Mammary epithelial cell (primary cell): ENCODE data around the gene SIGLEC9.

ENCODE experiments used
- EZH2 ChIP-seq: IDR thresholded peaks from 2 replicates; pipeline ENCODE4 v1.6.1; 2012; ENCODE audit warnings: low read length, inconsistent platforms, borderline replicate concordance
- TF ChIP-seq, protein P1 (sequence below), 2 donors: IDR thresholded peaks in 1 of 2; conservative IDR thresholded peaks in 1 of 2; 2 replicates each; pipeline ENCODE4 v1.5.1; 2011 to 2012; ENCODE audit warnings: inconsistent platforms in 2 of 2, low read length in 2 of 2, mild to moderate bottlenecking in 2 of 2, control low read depth in 1 of 2, low read depth in 1 of 2; ENCODE audit not compliant: insufficient read depth in 1 of 2; ENCODE audit errors: extremely low read depth in 1 of 2

DNA sequence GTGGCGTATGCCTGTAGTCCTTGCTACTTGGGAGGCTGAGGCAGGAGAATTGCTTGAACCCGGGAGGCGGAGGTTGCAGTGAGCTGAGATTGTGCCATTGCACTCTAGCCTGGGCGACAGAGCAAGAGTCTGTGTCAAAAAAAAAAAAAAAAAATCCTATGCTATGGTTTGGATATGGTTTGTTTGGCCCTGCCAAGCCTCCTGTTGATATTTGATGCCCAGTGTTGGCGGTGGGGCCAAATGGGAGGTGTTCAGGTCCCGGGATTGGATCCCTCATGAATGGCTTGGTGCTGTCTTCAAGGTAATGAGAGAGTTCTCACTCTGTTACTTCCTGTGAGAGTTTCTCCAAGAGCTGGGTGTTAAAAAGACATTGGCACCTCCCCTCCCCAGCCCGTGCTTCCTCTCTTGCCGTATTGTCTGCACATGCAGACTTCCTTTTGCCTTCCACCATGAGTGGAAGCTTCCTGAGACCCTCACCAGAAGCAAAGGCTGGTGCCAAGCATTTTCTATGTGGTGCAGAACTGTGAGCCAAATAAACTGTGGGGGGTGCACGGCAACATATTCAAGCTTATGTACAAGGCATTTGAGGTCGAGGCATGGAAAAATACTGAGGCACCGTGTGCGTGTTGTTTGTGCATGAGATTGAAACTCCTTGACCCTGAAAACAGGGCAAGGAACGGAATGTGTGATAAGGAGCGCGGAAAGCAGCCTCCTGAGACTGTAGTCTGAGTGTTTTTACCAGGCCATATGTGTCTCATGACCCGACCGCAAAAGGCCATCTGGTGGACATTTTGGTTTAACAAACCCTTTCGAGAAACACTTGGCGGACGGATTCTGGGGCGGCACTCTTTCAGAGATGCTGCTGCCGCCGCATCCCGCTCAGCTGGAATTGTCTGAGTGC lies 7.3 kb downstream of the SIGLEC9 start:
- TF ChIP-seq, protein P1, sequence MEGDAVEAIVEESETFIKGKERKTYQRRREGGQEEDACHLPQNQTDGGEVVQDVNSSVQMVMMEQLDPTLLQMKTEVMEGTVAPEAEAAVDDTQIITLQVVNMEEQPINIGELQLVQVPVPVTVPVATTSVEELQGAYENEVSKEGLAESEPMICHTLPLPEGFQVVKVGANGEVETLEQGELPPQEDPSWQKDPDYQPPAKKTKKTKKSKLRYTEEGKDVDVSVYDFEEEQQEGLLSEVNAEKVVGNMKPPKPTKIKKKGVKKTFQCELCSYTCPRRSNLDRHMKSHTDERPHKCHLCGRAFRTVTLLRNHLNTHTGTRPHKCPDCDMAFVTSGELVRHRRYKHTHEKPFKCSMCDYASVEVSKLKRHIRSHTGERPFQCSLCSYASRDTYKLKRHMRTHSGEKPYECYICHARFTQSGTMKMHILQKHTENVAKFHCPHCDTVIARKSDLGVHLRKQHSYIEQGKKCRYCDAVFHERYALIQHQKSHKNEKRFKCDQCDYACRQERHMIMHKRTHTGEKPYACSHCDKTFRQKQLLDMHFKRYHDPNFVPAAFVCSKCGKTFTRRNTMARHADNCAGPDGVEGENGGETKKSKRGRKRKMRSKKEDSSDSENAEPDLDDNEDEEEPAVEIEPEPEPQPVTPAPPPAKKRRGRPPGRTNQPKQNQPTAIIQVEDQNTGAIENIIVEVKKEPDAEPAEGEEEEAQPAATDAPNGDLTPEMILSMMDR (conservative IDR thresholded peaks at IDR 0.05 in 1 of 2, IDR thresholded peaks at IDR 0.05 in 1 of 2; ENCODE audit: extremely low read depth in 1 of 2, insufficient read depth in 1 of 2, low read depth in 1 of 2, low read length in 2 of 2), result no peak
- no peak for TF ChIP-seq EZH2
